PC-3 (cell line): ENCODE data around the gene TTC23.

Source experiments
- CTCF ChIP-seq: fragments of 300-600 bp; sonication (generic); conservative IDR thresholded peaks from 2 replicates; pipeline ENCODE4 v1.5.1; 2017; ENCODE audit warnings: antibody characterized with exemption, low read depth, mild to moderate bottlenecking, low read length
- EZH2 ChIP-seq: fragments of 300-600 bp; sonication (generic); IDR thresholded peaks from one replicate; pipeline ENCODE4 v1.6.1; 2017; ENCODE audit warnings: antibody characterized with exemption, mild to moderate bottlenecking, low read length; ENCODE audit not compliant: unreplicated experiment
- EZH2phosphoT487 ChIP-seq: fragments of 300-600 bp; sonication (generic); IDR thresholded peaks from 2 replicates; pipeline ENCODE4 v1.6.1; 2018; ENCODE audit warnings: mild to moderate bottlenecking, antibody characterized with exemption, low read length, borderline replicate concordance

- TF ChIP-seq CTCF = no peak
- no peak for TF ChIP-seq EZH2phosphoT487
- no peak for TF ChIP-seq EZH2
These were observed 119.1 kb downstream of the TTC23 start for GRCh38 chr15:99130314-99130713.
